Panc1 (cell line): Measurements from ENCODE around the gene DCTN5. TPM values are rescaled to one million over a fixed set of nuclear protein-coding genes. Genes with fewer than 3 reads are reported as not detected.

Source experiments
- ATAC-seq: fragments of 200-7000 bp; cut with Tn5 transposase; 2 replicates; pipeline ENCODE4 v1.9.1; 2020; ENCODE audit warnings: mild to moderate bottlenecking, moderate library complexity
- BruUV-seq: library from RNA; stranded (reverse); fragments of 400-500 nt; replicated peaks from 2 replicates; lab custom pipeline; 2021; lab: Mats Ljungman, UMichigan
- CTCF ChIA-PET: fragments of 300-600 bp; sonication (Branson Sonifier 250); formaldehyde crosslinking; loops from one replicate; lab custom pipeline; 2022; ENCODE audit warnings: antibody characterized with exemption; lab: Charles Lee
- POLR2A ChIA-PET: fragments of 300-600 bp; sonication (Branson Sonifier 250); formaldehyde crosslinking; loops from one replicate; lab custom pipeline; 2022; ENCODE audit warnings: antibody characterized with exemption; lab: Charles Lee
- DNase-seq: peaks from one replicate; pipeline ENCODE4 v3.0.0-alpha.2; 2010; ENCODE audit warnings: low read depth, low spot score
- H3K27ac ChIP-seq: 2 replicates; pipeline ENCODE4 v1.5.1; 2011; ENCODE audit warnings: mild to moderate bottlenecking, low read length, inconsistent platforms
- H3K27me3 ChIP-seq: fragments of 200-500 bp; sonication (Bioruptor generic); 2 replicates; pipeline ENCODE4 v1.6.0; 2014; ENCODE audit warnings: low read length, inconsistent platforms; ENCODE audit not compliant: control insufficient read depth, insufficient read depth
- H3K36me3 ChIP-seq: fragments of 200-500 bp; sonication (Bioruptor generic); 2 replicates; pipeline ENCODE4 v1.5.1; 2014; ENCODE audit warnings: inconsistent platforms, mild to moderate bottlenecking, low read length, moderate library complexity; ENCODE audit not compliant: control insufficient read depth, insufficient read depth
- H3K4me1 ChIP-seq: 2 replicates; pipeline ENCODE4 v1.5.1; 2011; ENCODE audit warnings: inconsistent platforms, mild to moderate bottlenecking, low read length, moderate library complexity; ENCODE audit not compliant: control insufficient read depth, insufficient read depth
- H3K4me3 ChIP-seq, 2 experiments: 2 replicates each; pipeline ENCODE4 v1.5.1; 2011 to 2012; ENCODE audit warnings: low read depth in 2 of 2, low read length in 2 of 2, mild to moderate bottlenecking in 2 of 2, inconsistent platforms in 1 of 2, moderate library complexity in 1 of 2
- H3K9me3 ChIP-seq: fragments of 200-500 bp; sonication (Bioruptor generic); 2 replicates; pipeline ENCODE4 v1.5.1; 2014; ENCODE audit warnings: low read depth, mild to moderate bottlenecking, inconsistent platforms, low read length, moderate library complexity; ENCODE audit not compliant: control insufficient read depth, insufficient read depth
- CTCF ChIP-seq: fragments of 450-650 bp; IDR thresholded peaks from 2 replicates; pipeline ENCODE4 v1.5.1; 2017; ENCODE audit warnings: mild to moderate bottlenecking
- POLR2AphosphoS5 ChIP-seq: IDR thresholded peaks from 2 replicates; pipeline ENCODE4 v1.6.1; 2012; ENCODE audit warnings: mild to moderate bottlenecking, low read depth, low read length, moderate library complexity
- REST ChIP-seq, 2 experiments: IDR thresholded peaks; 2 replicates each; pipeline ENCODE4 v1.6.1; 2011 to 2012; ENCODE audit warnings: low read depth in 2 of 2, control low read depth in 1 of 2, low read length in 1 of 2, mild to moderate bottlenecking in 1 of 2, moderate library complexity in 1 of 2; ENCODE audit not compliant: insufficient read depth in 1 of 2
- SIN3A ChIP-seq: IDR thresholded peaks from 2 replicates; pipeline ENCODE4 v1.6.1; 2012; ENCODE audit warnings: low read depth, mild to moderate bottlenecking, low read length, moderate library complexity, borderline replicate concordance; ENCODE audit not compliant: insufficient read depth
- TCF7L2 ChIP-seq: IDR thresholded peaks from 2 replicates; pipeline ENCODE4 v1.6.1; 2011; ENCODE audit warnings: mild to moderate bottlenecking, low read depth, low read length, inconsistent platforms
- in situ Hi-C: cut with HindIII; loops from 2 replicates; pipeline ENCODE4 v1.10.0; 2016; ENCODE audit warnings: low sequenced_read_pairs, low pct_unique_long_range_greater_than_20kb
- intact Hi-C: fragments of 100-400 bp; cut with micrococcal nuclease; formaldehyde crosslinking; loops from one replicate; pipeline ENCODE4 v1.10.0; 2022; ENCODE audit not compliant: unreplicated experiment
- total RNA-seq: library from RNA; stranded (reverse); gene quantifications from one replicate; pipeline ENCODE4 v1.2.1, GENCODE V29; 2021; ENCODE audit not compliant: unreplicated experiment

The DCTN5 gene
- total RNA-seq, 1 experiment from 2014 or later, result 72.9 TPM

- Histone ChIP-seq H3K4me3 (no peak overlapping the region), H3K9me3 (no peaks in the 10 kb centered on the region), H3K4me1 (no peaks in the 10 kb centered on the region), H3K36me3 (peaks cover 15% of the 10 kb centered on the region; the same call in 1 of the 2 replicates), H3K27ac (no peak overlapping the region), H3K27me3 (no peaks in the 10 kb centered on the region)
- TF ChIP-seq CTCF (no peak), SIN3A (no peak), REST (IDR thresholded peaks at IDR 0.05; ENCODE audit: insufficient read depth in 1 of 2, low read depth in 2 of 2, low read length in 1 of 2) (no peak), POLR2AphosphoS5 (no peak), TCF7L2 (no peak)
- intact Hi-C loops, result no loop called here
- no TSS peak for BruUV-seq
- ChIA-PET CTCF (no interaction called here), POLR2A (no interaction called here)
- in situ Hi-C loops, result no loop called here
- DNase-seq (no peak), ATAC-seq (no peak)
Observed at GRCh38 chr16:23670137-23670776, 29.0 kb downstream of the DCTN5 start.

- Histone ChIP-seq H3K36me3 (peaks cover under 1% of the 10 kb centered on the region; the same call in 1 of the 2 replicates), H3K4me1 (peaks cover 14% of the 10 kb centered on the region), H3K27me3 (no peaks in the 10 kb centered on the region), H3K4me3 (no peak overlapping the region), H3K9me3 (no peaks in the 10 kb centered on the region), H3K27ac (no peak overlapping the region)
- POLR2A ChIA-PET, result no interaction called here
- in situ Hi-C loops (no loop called here), intact Hi-C loops (no loop called here)
- CTCF ChIA-PET, result no interaction called here
- ATAC-seq, result no peak
- TF ChIP-seq POLR2AphosphoS5 (no peak), REST (IDR thresholded peaks at IDR 0.05; ENCODE audit: insufficient read depth in 1 of 2, low read depth in 2 of 2, low read length in 1 of 2) (no peak), CTCF (no peak), TCF7L2 (no peak), SIN3A (no peak)
- DNase-seq, result no peak
- no TSS peak for BruUV-seq
Observed at GRCh38 chr16:23673971-23674614, 32.8 kb downstream of the DCTN5 start.
